ENCODE measurements around the gene HOXD8. TPM values are rescaled to one million over a fixed set of nuclear protein-coding genes. Genes with fewer than 3 reads are reported as not detected.
A peak's percentile ranks its signal among the peaks of the same experiment; 100 is the strongest.

Gene HOXD8
- total RNA-seq, 1 donor from 2014 or later: 17.2 TPM

- DNase-seq (ENCODE audit: low read depth in 2 of 2): no peak
Observed at GRCh38 chr2:176172007-176172894, 42.7 kb downstream of the HOXD8 start.

GRCh38 chr2:176172895-176173566 lies 43.5 kb downstream of the HOXD8 start:
- no peak for DNase-seq (ENCODE audit: low read depth in 2 of 2)

- DNase-seq (ENCODE audit: low read depth in 2 of 2): no peak
Observed at GRCh38 chr2:176173567-176174381, 44.3 kb downstream of the HOXD8 start.

GRCh38 chr2:176174382-176174823 lies 44.9 kb downstream of the HOXD8 start:
- no peak for DNase-seq (ENCODE audit: low read depth in 2 of 2)

GRCh38 chr2:176174824-176175708 lies 45.6 kb downstream of the HOXD8 start:
- DNase-seq (ENCODE audit: low read depth in 2 of 2): no peak

- no peak for DNase-seq (ENCODE audit: low read depth in 2 of 2)
Observed at GRCh38 chr2:176175709-176176607, 46.5 kb downstream of the HOXD8 start.

GRCh38 chr2:176177580-176178037 lies 48.1 kb downstream of the HOXD8 start:
- DNase-seq (ENCODE audit: low read depth in 2 of 2): peak in 1 of 2 donors; percentile 59

- DNase-seq (ENCODE audit: low read depth in 2 of 2): peak in 1 of 2 donors; percentile 69
Observed at GRCh38 chr2:176178038-176178756, 48.7 kb downstream of the HOXD8 start.

GRCh38 chr2:176178757-176179295 lies 49.3 kb downstream of the HOXD8 start:
- peak; percentile 48 to 87 for DNase-seq (ENCODE audit: low read depth in 2 of 2)

- DNase-seq (ENCODE audit: low read depth in 2 of 2): peak in 1 of 2 donors; percentile 75
Observed at GRCh38 chr2:176181551-176181950, 52.0 kb downstream of the HOXD8 start.

Other genes with a start within 250 kb of the HOXD8 start
- 4.2 and 5.7 TPM in 2 replicates for gene LNPK, start 127.4 kb upstream of the HOXD8 start, total RNA-seq
- not detected in 2 replicates for gene EVX2, start 45.7 kb upstream of the HOXD8 start, total RNA-seq
- gene HOXD13, start 37.0 kb upstream of the HOXD8 start, total RNA-seq: under 0.01 TPM in 1 of 2 replicates, not detected in the other
- not detected in 2 replicates for gene HOXD12, start 29.9 kb upstream of the HOXD8 start, total RNA-seq
- not detected in 2 replicates for gene HOXD11, start 22.4 kb upstream of the HOXD8 start, total RNA-seq
- gene HOXD10, start 12.9 kb upstream of the HOXD8 start, total RNA-seq: 7.8 and 9.9 TPM in 2 replicates
- 16.8 and 18.6 TPM in 2 replicates for gene HOXD9, start 7.0 kb upstream of the HOXD8 start, total RNA-seq
- 2.3 and 2.5 TPM in 2 replicates for gene HOXD4, start 21.8 kb downstream of the HOXD8 start, total RNA-seq
- gene HOXD3, start 27.6 kb downstream of the HOXD8 start, total RNA-seq: 5.6 and 7.2 TPM in 2 replicates
- gene HOXD1, start 59.0 kb downstream of the HOXD8 start, total RNA-seq: 4.6 and 8.2 TPM in 2 replicates
- gene MTX2, start 139.7 kb downstream of the HOXD8 start, total RNA-seq: 23.2 and 26.8 TPM in 2 replicates

All from dermis microvascular lymphatic vessel endothelial cell (primary cell).